ENCODE results near the gene DLGAP4. TPM values are rescaled to one million over a fixed set of nuclear protein-coding genes. Genes with fewer than 3 reads are reported as not detected.

The DLGAP4 gene
- total and polyA plus RNA-seq, 10 of the 15 experiments (the other 5 are each of a cell fraction or from before 2014, with no cell fraction given) = 0.42 to 43.3 (median 19.0) TPM

GRCh38 chr20:36550790-36551299, 244.7 kb downstream of the DLGAP4 start:
- ChIA-PET RAD21 (ENCODE audit: unreplicated experiment) (no interaction called here), POLR2A (interaction anchor here (0.6 kb wide), 1 partner anchor 228 kb away, joined by 4 read pairs; no protein-coding TSS in a partner anchor), CTCF (interaction anchor here (0.8 to 1.4 kb wide), 3 partner anchors 41 to 204 kb away, joined by 3 to 6 read pairs (median 5); no protein-coding TSS in a partner anchor), SMC1A (ENCODE audit: uncharacterized antibody, unreplicated experiment) (no interaction called here)
- 71% methylated on average over 15 of the region's 15 CpGs for WGBS (ENCODE audit: insufficient coverage, insufficient replicate concordance, low lambda C conversion rate, missing lambda C conversion rate)
- TF ChIP-seq EGR1 (IDR thresholded peaks at IDR 0.05; ENCODE audit: borderline replicate concordance in 1 of 2, low read depth in 2 of 2, low read length in 2 of 2) (no peak), RELA (IDR thresholded peaks at IDR 0.05; ENCODE audit: borderline replicate concordance, partially characterized antibody) (no peak), SUPT20H (IDR thresholded peaks at IDR 0.05; ENCODE audit: borderline replicate concordance, control insufficient read depth, low read depth, low read length) (no peak), E2F4 (IDR thresholded peaks at IDR 0.05; ENCODE audit: low read depth, low read length) (no peak), IRF4 (IDR thresholded peaks at IDR 0.05; ENCODE audit: low read depth, low read length) (no peak), RCOR1 (conservative IDR thresholded peaks at IDR 0.05; ENCODE audit: low read depth, low read length) (no peak), CUX1 (IDR thresholded peaks at IDR 0.05; ENCODE audit: insufficient replicate concordance, low read depth, low read length) (no peak), NFXL1 (IDR thresholded peaks at IDR 0.05; ENCODE audit: borderline replicate concordance) (no peak), FOS (IDR thresholded peaks at IDR 0.05; ENCODE audit: borderline replicate concordance, extremely low read depth, insufficient read length) (no peak), NR2C2 (IDR thresholded peaks at IDR 0.05; ENCODE audit: borderline replicate concordance, control insufficient read depth, insufficient read length, low read depth) (no peak), TCF7 (IDR thresholded peaks at IDR 0.05; ENCODE audit: borderline replicate concordance) (no peak), PBX3 (IDR thresholded peaks at IDR 0.05; ENCODE audit: insufficient replicate concordance, low read depth, low read length) (no peak)
- FAIRE-seq (no peak), ATAC-seq (no peak), DNase-seq (ENCODE audit: low read depth, low spot score) (no peak)
- no TSS peak for BruUV-seq (replicated peaks)
- no peak overlapping the region for H3K9ac ChIP-seq (ENCODE audit: control insufficient read depth, insufficient read depth, low read length)
- H3K27ac ChIP-seq (ENCODE audit: control insufficient read depth, insufficient read depth) = no peak overlapping the region
- no peaks in the 10 kb centered on the region for H3K79me2 ChIP-seq (ENCODE audit: control insufficient read depth, insufficient read depth, low read length)
- in situ Hi-C loops (cut with MboI) (no loop called here), intact Hi-C loops (cut with micrococcal nuclease; ENCODE audit: unreplicated experiment) (no loop called here)
- no peaks in the 10 kb centered on the region for H3K9me3 ChIP-seq (replicated peaks; ENCODE audit: control insufficient read depth, insufficient read depth, low read length)
- no peak overlapping the region for H3K4me2 ChIP-seq (ENCODE audit: control insufficient read depth, insufficient read depth)
- no peak overlapping the region for H2AFZ ChIP-seq (ENCODE audit: control insufficient read depth, low read depth, low read length)
- H4K20me1 ChIP-seq (ENCODE audit: control insufficient read depth, insufficient read depth) = no peaks in the 10 kb centered on the region
- H3K4me3 ChIP-seq = no peak overlapping the region
- no peaks in the 10 kb centered on the region for H3K27me3 ChIP-seq (replicated peaks in 1 of 2; ENCODE audit: control insufficient read depth in 2 of 2, insufficient read depth in 2 of 2, low read length in 1 of 2)
- H3K4me1 ChIP-seq (ENCODE audit: control insufficient read depth, insufficient read depth, low read length) = no peaks in the 10 kb centered on the region; the same call in 1 of the 2 replicates
- H3K36me3 ChIP-seq (ENCODE audit: control insufficient read depth in 2 of 2, insufficient read depth in 2 of 2, low read length in 1 of 2) = no peaks in the 10 kb centered on the region

All from GM12878 (cell line).